Endothelial cell of umbilical vein (primary cell): ENCODE measurements around the gene ILRUN. TPM values are rescaled to one million over a fixed set of nuclear protein-coding genes. Genes with fewer than 3 reads are reported as not detected.
"Not testable (repeated sequence)": the region's sequence is repeated elsewhere in the genome, so short reads cannot be mapped to it uniquely, and the experiment has no call there.

Source experiments
- BruUV-seq: library from RNA; stranded (reverse); fragments of 400-500 nt; replicated peaks from 2 replicates; lab custom pipeline; 2021; lab: Mats Ljungman, UMichigan
- CTCF ChIA-PET: fragments of 300-600, 350-600 bp; sonication (Branson Sonifier 250); formaldehyde crosslinking; loops from one replicate; lab custom pipeline; 2021; ENCODE audit warnings: antibody characterized with exemption, inconsistent platforms; lab: Charles Lee
- POLR2A ChIA-PET: fragments of 300-600, 350-600 bp; sonication (Branson Sonifier 250); formaldehyde crosslinking; loops from one replicate; lab custom pipeline; 2021; ENCODE audit warnings: antibody characterized with exemption, inconsistent platforms; lab: Charles Lee
- DNase-seq: peaks from one replicate; pipeline ENCODE4 v3.0.0-alpha.2; 2011; ENCODE audit warnings: low read depth, low spot score
- FAIRE-seq: peaks from 2 replicates; lab custom pipeline; 2011; peaks lifted over from hg19 to GRCh38; lab: Jason Lieb, UNC
- H2AFZ ChIP-seq: 2 replicates; pipeline ENCODE4 v1.6.0; 2012; ENCODE audit warnings: low read depth, low read length, control low read depth, inconsistent platforms
- H3K27ac ChIP-seq: 2 replicates; pipeline ENCODE4 v1.5.1; 2011; ENCODE audit warnings: low read depth, mild to moderate bottlenecking, control low read depth, low read length, moderate library complexity; ENCODE audit not compliant: insufficient read depth
- H3K27me3 ChIP-seq, 2 experiments: 2 replicates each; pipeline versions ENCODE4 v1.6.0 to v1.6.1; 2011; ENCODE audit warnings: low read length in 2 of 2, mixed read lengths in 1 of 2; ENCODE audit not compliant: control insufficient read depth in 2 of 2, insufficient read depth in 2 of 2
- H3K36me3 ChIP-seq, 2 experiments: 2 replicates in 1 of 2; 3 replicates in 1 of 2; pipeline ENCODE4 v1.5.1; 2011; ENCODE audit warnings: low read length in 2 of 2, mild to moderate bottlenecking in 1 of 2, moderate library complexity in 1 of 2; ENCODE audit not compliant: control insufficient read depth in 2 of 2, insufficient read depth in 2 of 2; ENCODE audit errors: extremely low read depth in 1 of 2
- H3K4me1 ChIP-seq: 3 replicates; pipeline ENCODE4 v1.5.1; 2011; ENCODE audit warnings: mild to moderate bottlenecking, low read length; ENCODE audit not compliant: control insufficient read depth, insufficient read depth; ENCODE audit errors: extremely low read depth
- H3K4me2 ChIP-seq: 2 replicates; pipeline ENCODE4 v1.6.1; 2011; ENCODE audit warnings: low read length, control low read depth, mixed read lengths; ENCODE audit not compliant: insufficient read depth
- H3K4me3 ChIP-seq, 3 experiments: fragments of 200-600 bp in 1 of 3; sonication (generic), shearing (Covaris generic) in 1 of 3; replicated peaks in 1 of 3; 2 replicates each; pipeline ENCODE4 v1.5.1; 2011 to 2016; ENCODE audit warnings: control low read depth in 3 of 3, low read length in 3 of 3, mild to moderate bottlenecking in 2 of 3, inconsistent platforms in 1 of 3, low read depth in 1 of 3, moderate library complexity in 1 of 3; ENCODE audit not compliant: insufficient read depth in 1 of 3
- H3K79me2 ChIP-seq: 2 replicates; pipeline ENCODE4 v1.6.0; 2012; ENCODE audit warnings: low read length, inconsistent platforms; ENCODE audit not compliant: control insufficient read depth, insufficient read depth
- H3K9ac ChIP-seq: replicated peaks from 2 replicates; pipeline ENCODE3; 2011; ENCODE audit warnings: low read length, control low read depth; ENCODE audit not compliant: insufficient read depth; ENCODE audit errors: extremely low read depth
- H3K9me1 ChIP-seq: replicated peaks from 3 replicates; pipeline ENCODE4 v1.6.0; 2011; ENCODE audit warnings: mild to moderate bottlenecking, low read length; ENCODE audit not compliant: control insufficient read depth, insufficient read depth; ENCODE audit errors: extremely low read depth
- H3K9me3 ChIP-seq: replicated peaks from 2 replicates; pipeline ENCODE4 v1.5.1; 2012; ENCODE audit warnings: low read length, inconsistent platforms; ENCODE audit not compliant: control insufficient read depth, insufficient read depth
- H4K20me1 ChIP-seq: replicated peaks from 2 replicates; pipeline ENCODE3; 2011; ENCODE audit warnings: mild to moderate bottlenecking, low read length; ENCODE audit not compliant: control insufficient read depth, insufficient read depth; ENCODE audit errors: extremely low read depth
- EZH2 ChIP-seq: IDR thresholded peaks from 2 replicates; pipeline ENCODE4 v1.6.1; 2012; ENCODE audit warnings: borderline replicate concordance, low read depth, mild to moderate bottlenecking, moderate library complexity, low read length, inconsistent platforms; ENCODE audit not compliant: severe bottlenecking
- FOS ChIP-seq: IDR thresholded peaks from 2 replicates; pipeline ENCODE4 v1.6.1; 2011; ENCODE audit warnings: mild to moderate bottlenecking, low read length, moderate library complexity, borderline replicate concordance; ENCODE audit not compliant: insufficient read depth
- JUN ChIP-seq: IDR thresholded peaks from 2 replicates; pipeline ENCODE4 v1.6.1; 2011; ENCODE audit warnings: borderline replicate concordance, low read depth; ENCODE audit not compliant: insufficient read length, insufficient read depth
- MYC ChIP-seq: IDR thresholded peaks from one replicate; pipeline ENCODE4 v1.6.1; 2011; ENCODE audit warnings: mild to moderate bottlenecking, low read depth, low read length
- POLR2A ChIP-seq: IDR thresholded peaks from 2 replicates; pipeline ENCODE4 v1.6.1; 2012; ENCODE audit warnings: low read depth, mild to moderate bottlenecking, control low read depth, low read length
- dilution Hi-C: fragments of 300-500 bp; cut with MboI; formaldehyde crosslinking; loops from one replicate; pipeline ENCODE4 v1.15.0; 2019; ENCODE audit warnings: low sequenced_read_pairs; ENCODE audit not compliant: extremely low pct_ligation_motif_present
- intact Hi-C: fragments of 100-400 bp; cut with micrococcal nuclease; formaldehyde crosslinking; loops from one replicate; pipeline ENCODE4 v1.10.0; 2022
- polyA plus RNA-seq, 4 experiments: library from polyadenylated mRNA; depleted of rRNA in 3 of 4; stranded (reverse) in 3 of 4; unstranded in 1 of 4; fragments of >200 nt; gene quantifications; 2 replicates each; pipeline versions ENCODE4 v1.2.1 to v1.2.3, GENCODE V29; 2011 to 2012; ENCODE audit warnings: missing spikeins in 1 of 4
- total RNA-seq: library from RNA; stranded (reverse); gene quantifications from 2 replicates; pipeline ENCODE4 v1.2.3, GENCODE V29; 2021

Gene ILRUN
- total and polyA plus RNA-seq, 2 donors (not counting 3 experiments of a cell fraction or from before 2014, with no cell fraction given): 30.5 to 48.9 TPM

- Histone ChIP-seq H3K9ac (no peak overlapping the region), H3K27ac (no peak overlapping the region), H3K4me3 (no peak overlapping the region), H3K4me2 (no peak overlapping the region), H4K20me1 (peaks cover 3% of the 10 kb centered on the region), H2AFZ (no peak overlapping the region), H3K36me3 (no peaks in the 10 kb centered on the region), H3K27me3 (no peaks in the 10 kb centered on the region), H3K9me3 (no peaks in the 10 kb centered on the region), H3K4me1 (peaks cover 22% of the 10 kb centered on the region), H3K9me1 (no peaks in the 10 kb centered on the region), H3K79me2 (peaks cover 78% of the 10 kb centered on the region)
- FAIRE-seq: no peak
- POLR2A ChIA-PET: no interaction called here
- TF ChIP-seq MYC: no peak
- TF ChIP-seq EZH2: no peak
- TF ChIP-seq FOS: no peak
- no peak for TF ChIP-seq POLR2A
- TF ChIP-seq JUN: no peak
- DNase-seq: no peak
- no TSS peak for BruUV-seq
- dilution Hi-C loops (no loop called here), intact Hi-C loops (no loop called here)
- CTCF ChIA-PET: no interaction called here
Measured at GRCh38 chr6:34671367-34671766, 25.2 kb downstream of the ILRUN start.

DNA sequence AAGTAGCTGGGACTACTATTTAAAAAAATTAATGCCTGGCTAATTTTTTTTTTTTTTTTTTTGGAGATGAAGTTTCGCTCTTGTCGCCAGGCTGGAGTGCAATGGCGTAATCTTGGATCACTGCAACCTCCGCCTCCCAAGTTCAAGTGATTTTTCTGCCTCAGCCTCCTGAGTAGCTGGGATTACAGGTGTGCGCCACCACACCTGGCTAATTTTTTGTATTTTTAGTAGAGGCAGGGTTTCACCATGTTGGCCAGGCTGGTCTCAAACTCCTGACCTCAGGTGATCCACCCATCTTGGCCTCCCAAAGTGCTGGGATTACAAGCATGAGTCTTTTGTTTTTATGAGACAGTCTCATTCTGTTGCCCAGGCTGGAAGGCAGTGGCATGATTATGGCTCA lies 27.8 kb downstream of the ILRUN start:
- H3K9me3 ChIP-seq, H4K20me1 ChIP-seq, H3K4me2 ChIP-seq, H3K9ac ChIP-seq, DNase-seq, H3K9me1 ChIP-seq, FAIRE-seq, H3K4me3 ChIP-seq, dilution Hi-C loops, H3K36me3 ChIP-seq, intact Hi-C loops, H3K27ac ChIP-seq, H3K27me3 ChIP-seq, CTCF ChIA-PET, POLR2A ChIA-PET, BruUV-seq, H2AFZ ChIP-seq: not testable (repeated sequence)
- H3K79me2 ChIP-seq: peaks cover 75% of the 10 kb centered on the region
- peaks cover 33% of the 10 kb centered on the region for H3K4me1 ChIP-seq
